Aorta (tissue), 5 donors: ENCODE results near the gene DOK1. TPM values are rescaled to one million over a fixed set of nuclear protein-coding genes. Genes with fewer than 3 reads are reported as not detected.

Source experiments
- ATAC-seq: fragments of 200-7000 bp; cut with Tn5 transposase; one replicate; pipeline ENCODE4 v1.9.1; 2022; ENCODE audit warnings: moderate library complexity; ENCODE audit not compliant: low FRiP score
- DNase-seq, 2 donors: peaks; one replicate each; pipeline ENCODE4 v3.0.0-alpha.2; 2020
- H3K27ac ChIP-seq, 2 donors: one replicate each; pipeline ENCODE4 v1.5.1; 2013; ENCODE audit warnings: low read length in 2 of 2, mild to moderate bottlenecking in 2 of 2, moderate library complexity in 2 of 2, control low read depth in 1 of 2, inconsistent platforms in 1 of 2, low read depth in 1 of 2
- H3K27me3 ChIP-seq, 2 donors: one replicate each; pipeline ENCODE4 v1.6.1; 2013; ENCODE audit warnings: control low read depth in 1 of 2, low read length in 1 of 2, mild to moderate bottlenecking in 1 of 2, moderate library complexity in 1 of 2; ENCODE audit not compliant: insufficient read depth in 2 of 2, control insufficient read depth in 1 of 2
- H3K36me3 ChIP-seq, 2 donors: one replicate each; pipeline ENCODE4 v1.6.1; 2013; ENCODE audit warnings: control low read depth in 1 of 2, low read length in 1 of 2, mild to moderate bottlenecking in 1 of 2; ENCODE audit not compliant: insufficient read depth in 2 of 2, control insufficient read depth in 1 of 2
- H3K4me1 ChIP-seq, 2 donors: one replicate each; pipeline ENCODE4 v1.6.1; 2013; ENCODE audit warnings: low read length in 2 of 2, control low read depth in 1 of 2, mild to moderate bottlenecking in 1 of 2, moderate library complexity in 1 of 2; ENCODE audit not compliant: insufficient read depth in 2 of 2, control insufficient read depth in 1 of 2
- H3K4me3 ChIP-seq, 2 donors: one replicate each; pipeline ENCODE4 v1.5.1; 2013; ENCODE audit warnings: low read length in 2 of 2, control low read depth in 1 of 2, mild to moderate bottlenecking in 1 of 2
- H3K9me3 ChIP-seq: one replicate; pipeline ENCODE4 v1.6.1; 2013; ENCODE audit warnings: mild to moderate bottlenecking, low read length; ENCODE audit not compliant: control insufficient read depth
- WGBS, 2 donors: extraction: QIAGEN DNeasy Blood & Tissue Kit; methylation state at CpG; one replicate each; pipeline ENCODE4 v1.1.7; 2013; 5-methylcytosine and 5-hydroxymethylcytosine counted together
- intact Hi-C, 2 donors: fragments of 100-400 bp; cut with DNase I; formaldehyde crosslinking; loops; one replicate each; pipeline versions ENCODE4 v1.14.2 to v1.15.0; 2022
- long read RNA-seq, 2 donors: library from polyadenylated mRNA; unstranded; transcript quantifications; one replicate each; pipeline ENCODE4 v2.0.0, GENCODE V29; 2020 to 2021
- polyA plus RNA-seq, 2 donors: library from polyadenylated mRNA; stranded (reverse); fragments of 200-250 nt; gene quantifications; one replicate each; pipeline ENCODE4 v1.2.3, GENCODE V29; 2013
- total RNA-seq, 2 donors: library from RNA; stranded (reverse); fragmentation: NEBNext Ultra II Directional; extraction: Animal tissue kit (Norgen Biotek cat#: 25700); gene quantifications; one replicate each; pipeline ENCODE4 v1.2.1, GENCODE V29; 2021
- donor health status: healthy with polysubstance abuse.
- donor health status: Bipolar disorder and iron deficiency.
- donor health status: DM: no; HTN: no; CAD: no.
- donor health status: DM: no; HTN: no; CAD: no.
- donor health status: DM: yes; HTN: yes; CAD: no.

DOK1 gene
- total RNA-seq (10 to 100 TPM; 18.2 to 19.6 TPM), polyA plus RNA-seq (10 to 100 TPM; 14.9 to 16.3 TPM)
- long read RNA-seq, donor 1, transcript DOK1-202 (4 exons, 1,722 nt), result minor isoform, 12 of 89 reads
- long read RNA-seq, donor 1, transcript DOK1-201 (5 exons, 2,555 nt), result major isoform, 38 of 89 reads
- long read RNA-seq, donor 1, partial matches to known transcripts, result 5 of 89 reads
- long read RNA-seq, donor 1, other reads (novel, unspliced or antisense), result 27 of 89 reads
- long read RNA-seq, donor 2, transcript DOK1-201 (5 exons, 2,555 nt), result major isoform, 5 of 17 reads
- long read RNA-seq, donor 2, partial matches to known transcripts, result 1 of 17 reads
- long read RNA-seq, donor 2, other reads (novel, unspliced or antisense), result 10 of 17 reads

- Histone ChIP-seq H3K4me1 (no peaks in the 10 kb centered on the region), H3K27ac (peak within 1 kb of the TSS in 1 of 2 donors; percentile 65), H3K4me3 (peak within 1 kb of the TSS; percentile 39 to 74), H3K36me3 (no peaks in the 10 kb centered on the region), H3K27me3 (no peaks in the 10 kb centered on the region), H3K9me3 (no peaks in the 10 kb centered on the region)
- DNase-seq (peak; percentile 95 to 96), ATAC-seq (peak; percentile 92)
- intact Hi-C loops, result loop anchor here in 1 of 2 donors (1.0 kb wide), 1 partner anchor 25 kb away; the partner anchor contains the start of genes AUP1 and HTRA2
- WGBS, 2 donors, result 0 to 1% methylated on average over 64 to 73 of the region's 73 CpGs
Measured at GRCh38 chr2:74553892-74554819, at the start of gene DOK1, which contains the start of gene LOXL3. DOK1 (plus strand) TSS chr2:74554720; CDS start chr2:74554755, 35 bp downstream. LOXL3 (minus strand) TSS chr2:74553942; CDS start chr2:74552634, 1,308 bp downstream.

GRCh38 chr2:74505448-74506246 lies 48.9 kb upstream of the DOK1 start:
- ATAC-seq (no peak), DNase-seq (no peak)
- H3K4me3 ChIP-seq, result no peak overlapping the region
- WGBS, 2 donors, result 96% methylated on average over 14 of the region's 14 CpGs
- intact Hi-C loops, result loop anchor here in 1 of 2 donors (2.0 kb wide), 1 partner anchor 23 kb away; the partner anchor contains the start of genes AUP1 and HTRA2
- H3K36me3 ChIP-seq, result peaks cover 0 to 1% of the 10 kb centered on the region in 2 donors
- no peak overlapping the region for H3K27ac ChIP-seq
- no peaks in the 10 kb centered on the region for H3K9me3 ChIP-seq
- H3K4me1 ChIP-seq, result no peaks in the 10 kb centered on the region
- no peaks in the 10 kb centered on the region for H3K27me3 ChIP-seq

- H3K4me3 ChIP-seq, result peak within 1 kb of the TSS; percentile 16 to 51
- DNase-seq (peak; percentile 99 to 100), ATAC-seq (peak; percentile 96)
- H3K27ac ChIP-seq, result peak within 1 kb of the TSS in 1 of 2 donors; percentile 79
- no peaks in the 10 kb centered on the region for H3K9me3 ChIP-seq
- no peaks in the 10 kb centered on the region for H3K27me3 ChIP-seq
- no peaks in the 10 kb centered on the region for H3K4me1 ChIP-seq
- intact Hi-C loops, result loop anchor here in 1 of 2 donors (2.0 kb wide), 1 partner anchor 21 kb away; the partner anchor contains the start of genes AUP1 and HTRA2
- peaks cover 0 to 1% of the 10 kb centered on the region in 2 donors for H3K36me3 ChIP-seq
- 1% methylated on average over 56 of the region's 56 CpGs for WGBS, 2 donors
Measured at GRCh38 chr2:74507145-74507925, 47.2 kb upstream of the DOK1 start, which contains the start of gene PCGF1. PCGF1 (minus strand) TSS chr2:74507695; CDS start chr2:74507668, 27 bp downstream.

GRCh38 chr2:74507926-74508520 lies 46.5 kb upstream of the DOK1 start:
- Histone ChIP-seq H3K27me3 (no peaks in the 10 kb centered on the region), H3K9me3 (no peaks in the 10 kb centered on the region), H3K36me3 (peaks cover 0 to 1% of the 10 kb centered on the region in 2 donors), H3K27ac (peak overlapping the region in 1 of 2 donors; percentile 23), H3K4me3 (peak overlapping the region; percentile 15 to 51), H3K4me1 (no peaks in the 10 kb centered on the region)
- intact Hi-C loops, result loop anchor here in 1 of 2 donors (2.0 kb wide), 1 partner anchor 21 kb away; the partner anchor contains the start of genes AUP1 and HTRA2
- WGBS, 2 donors, result 17 to 18% methylated on average over 38 of the region's 38 CpGs
- DNase-seq (no peak), ATAC-seq (no peak)

- no peaks in the 10 kb centered on the region for H3K9me3 ChIP-seq
- no peak for ATAC-seq
- no peaks in the 10 kb centered on the region for H3K27me3 ChIP-seq
- H3K36me3 ChIP-seq, result peaks cover 0 to 1% of the 10 kb centered on the region in 2 donors
- no peaks in the 10 kb centered on the region for H3K4me1 ChIP-seq
- DNase-seq, result no peak
- H3K4me3 ChIP-seq, result no peak overlapping the region
- intact Hi-C loops, result no loop called here
- WGBS, 2 donors, result 74 to 78% methylated on average over 4 of the region's 4 CpGs
- H3K27ac ChIP-seq, result no peak overlapping the region
Measured at GRCh38 chr2:74510272-74510671, 44.2 kb upstream of the DOK1 start.

- H3K27ac ChIP-seq, result no peak overlapping the region
- WGBS, 2 donors, result 28 to 37% methylated on average over 11 of the region's 11 CpGs
- no peak overlapping the region for H3K4me3 ChIP-seq
- intact Hi-C loops, result no loop called here
- H3K4me1 ChIP-seq, result no peaks in the 10 kb centered on the region
- no peaks in the 10 kb centered on the region for H3K9me3 ChIP-seq
- DNase-seq (no peak), ATAC-seq (no peak)
- no peaks in the 10 kb centered on the region for H3K27me3 ChIP-seq
- H3K36me3 ChIP-seq, result no peaks in the 10 kb centered on the region
Measured at GRCh38 chr2:74511104-74511989, 43.2 kb upstream of the DOK1 start.
